ENCODE data around the gene GRB14.

GRB14 gene

GRCh38 chr2:164613321-164613982 lies 7.8 kb downstream of the GRB14 start:
- no peak for DNase-seq

- no peak for DNase-seq
Observed at GRCh38 chr2:164609790-164610189, 11.5 kb downstream of the GRB14 start.

GRCh38 chr2:164606557-164606956 lies 14.7 kb downstream of the GRB14 start:
- peak; percentile 74 for DNase-seq

GRCh38 chr2:164605295-164605694 lies 16.0 kb downstream of the GRB14 start:
- DNase-seq: no peak

GRCh38 chr2:164600763-164601162 lies 20.5 kb downstream of the GRB14 start:
- DNase-seq: no peak

- DNase-seq: peak; percentile 64
Observed at GRCh38 chr2:164599954-164600589, 21.2 kb downstream of the GRB14 start.

GRCh38 chr2:164597983-164598382 lies 23.3 kb downstream of the GRB14 start:
- DNase-seq: no peak

- no peak for DNase-seq
Observed at GRCh38 chr2:164595031-164595430, 26.3 kb downstream of the GRB14 start.

GRCh38 chr2:164593959-164594358 lies 27.3 kb downstream of the GRB14 start:
- DNase-seq: no peak

- no peak for DNase-seq
Observed at GRCh38 chr2:164593541-164593940, 27.7 kb downstream of the GRB14 start.

- DNase-seq: no peak
Observed at GRCh38 chr2:164589522-164589921, 31.8 kb downstream of the GRB14 start.

- DNase-seq: no peak
Observed at GRCh38 chr2:164581050-164581449, 40.2 kb downstream of the GRB14 start.

- no peak for DNase-seq
Observed at GRCh38 chr2:164574931-164575330, 46.4 kb downstream of the GRB14 start.

GRCh38 chr2:164570475-164570874 lies 50.8 kb downstream of the GRB14 start:
- DNase-seq: no peak

GRCh38 chr2:164569378-164569777 lies 51.9 kb downstream of the GRB14 start:
- DNase-seq: no peak

GRCh38 chr2:164568317-164568716 lies 53.0 kb downstream of the GRB14 start:
- no peak for DNase-seq

- DNase-seq: no peak
Observed at GRCh38 chr2:164567335-164567989, 53.8 kb downstream of the GRB14 start.

GRCh38 chr2:164565359-164565758 lies 55.9 kb downstream of the GRB14 start:
- no peak for DNase-seq

GRCh38 chr2:164562666-164563065 lies 58.6 kb downstream of the GRB14 start:
- DNase-seq: no peak

GRCh38 chr2:164561991-164562390 lies 59.3 kb downstream of the GRB14 start:
- no peak for DNase-seq

GRCh38 chr2:164561416-164561815 lies 59.9 kb downstream of the GRB14 start:
- DNase-seq: no peak

GRCh38 chr2:164560902-164561301 lies 60.4 kb downstream of the GRB14 start:
- no peak for DNase-seq

GRCh38 chr2:164560181-164560792 lies 61.0 kb downstream of the GRB14 start:
- peak; percentile 35 for DNase-seq

GRCh38 chr2:164558450-164558849 lies 62.8 kb downstream of the GRB14 start:
- no peak for DNase-seq
